Type B pancreatic cell (in vitro differentiated cells): ENCODE measurements around the gene BICD1. TPM values are rescaled to one million over a fixed set of nuclear protein-coding genes. Genes with fewer than 3 reads are reported as not detected.

Experiments
- DNase-seq: peaks from one replicate; pipeline ENCODE4 v3.0.0; 2021; ENCODE audit warnings: mixed read lengths; ENCODE audit not compliant: unreplicated experiment; ENCODE audit errors: extremely low spot score
- H3K27ac Mint-ChIP-seq: 2 replicates; pipeline ENCODE4 v1.8.0; 2021; ENCODE audit warnings: mild to moderate bottlenecking, mixed read lengths
- H3K27me3 Mint-ChIP-seq: 2 replicates; pipeline ENCODE4 v1.8.0; 2021; ENCODE audit warnings: mixed read lengths
- H3K36me3 Mint-ChIP-seq: 2 replicates; pipeline ENCODE4 v1.8.0; 2021; ENCODE audit warnings: mixed read lengths
- H3K4me1 Mint-ChIP-seq: one replicate; pipeline ENCODE4 v1.8.0; 2021; ENCODE audit warnings: mixed read lengths; ENCODE audit not compliant: unreplicated experiment
- H3K4me3 Mint-ChIP-seq: 2 replicates; pipeline ENCODE4 v1.8.0; 2021; ENCODE audit warnings: mild to moderate bottlenecking, mixed read lengths
- H3K9me3 Mint-ChIP-seq: 2 replicates; pipeline ENCODE4 v1.8.0; 2021; ENCODE audit warnings: mixed read lengths
- total RNA-seq: library from RNA; stranded (reverse); gene quantifications from 2 replicates; pipeline ENCODE4 v1.2.1, GENCODE V29; 2021; ENCODE audit warnings: low replicate concordance
- TF ChIP-seq, protein P1 (sequence below): fragments of 200-600 bp; sonication (generic); conservative IDR thresholded peaks from 2 replicates; pipeline ENCODE4 v1.5.0; 2021; ENCODE audit warnings: antibody characterized with exemption, mild to moderate bottlenecking

Gene BICD1
- total RNA-seq, 1 donor from 2014 or later: 37.7 TPM

DNA sequence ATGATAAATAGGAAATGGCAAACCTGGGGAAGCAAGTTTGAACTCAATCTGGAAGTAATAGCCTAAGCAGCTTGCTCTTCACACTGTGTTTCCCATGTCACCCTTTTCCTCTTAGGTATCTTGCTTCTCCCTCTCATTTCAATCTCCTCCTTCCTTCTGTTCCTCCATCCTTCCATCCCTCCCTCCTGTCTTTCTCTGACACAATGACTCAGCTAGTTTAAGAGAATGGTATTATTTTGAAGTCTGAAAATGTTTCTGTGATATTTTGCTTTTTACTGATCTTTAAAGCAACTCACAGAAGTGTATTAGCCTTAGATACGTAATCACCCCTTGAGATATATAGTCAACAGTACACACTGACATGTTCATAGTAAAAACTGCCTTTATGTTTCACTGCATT is 236.8 kb downstream of the BICD1 start:
- Mint-ChIP-seq H3K4me3 (no peak overlapping the region), H3K27me3 (no peaks in the 10 kb centered on the region), H3K4me1 (no peaks in the 10 kb centered on the region), H3K27ac (no peak overlapping the region), H3K36me3 (peaks cover 28% of the 10 kb centered on the region), H3K9me3 (no peaks in the 10 kb centered on the region)
- TF ChIP-seq, protein P1, sequence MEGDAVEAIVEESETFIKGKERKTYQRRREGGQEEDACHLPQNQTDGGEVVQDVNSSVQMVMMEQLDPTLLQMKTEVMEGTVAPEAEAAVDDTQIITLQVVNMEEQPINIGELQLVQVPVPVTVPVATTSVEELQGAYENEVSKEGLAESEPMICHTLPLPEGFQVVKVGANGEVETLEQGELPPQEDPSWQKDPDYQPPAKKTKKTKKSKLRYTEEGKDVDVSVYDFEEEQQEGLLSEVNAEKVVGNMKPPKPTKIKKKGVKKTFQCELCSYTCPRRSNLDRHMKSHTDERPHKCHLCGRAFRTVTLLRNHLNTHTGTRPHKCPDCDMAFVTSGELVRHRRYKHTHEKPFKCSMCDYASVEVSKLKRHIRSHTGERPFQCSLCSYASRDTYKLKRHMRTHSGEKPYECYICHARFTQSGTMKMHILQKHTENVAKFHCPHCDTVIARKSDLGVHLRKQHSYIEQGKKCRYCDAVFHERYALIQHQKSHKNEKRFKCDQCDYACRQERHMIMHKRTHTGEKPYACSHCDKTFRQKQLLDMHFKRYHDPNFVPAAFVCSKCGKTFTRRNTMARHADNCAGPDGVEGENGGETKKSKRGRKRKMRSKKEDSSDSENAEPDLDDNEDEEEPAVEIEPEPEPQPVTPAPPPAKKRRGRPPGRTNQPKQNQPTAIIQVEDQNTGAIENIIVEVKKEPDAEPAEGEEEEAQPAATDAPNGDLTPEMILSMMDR: no peak
- DNase-seq: no peak

DNA sequence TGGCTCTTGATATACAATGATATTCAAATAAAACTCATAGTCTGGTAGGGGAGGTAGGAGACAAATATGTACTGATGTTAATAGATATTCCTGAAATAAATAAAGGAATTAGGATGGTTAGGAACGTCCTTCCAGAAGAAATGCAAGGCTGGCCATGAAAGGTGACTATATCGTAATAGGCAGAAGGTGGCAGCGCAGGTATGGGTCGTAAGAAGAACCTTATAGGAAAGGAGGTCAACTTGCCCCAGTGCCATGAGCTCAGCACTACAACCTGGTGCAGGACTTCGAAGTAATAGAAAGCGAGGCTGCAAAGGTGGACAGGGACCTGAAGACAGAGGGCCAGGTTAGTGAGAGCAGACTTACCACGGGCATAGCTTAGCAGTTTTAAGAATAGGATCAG is 237.4 kb downstream of the BICD1 start:
- TF ChIP-seq, protein P1: no peak
- Mint-ChIP-seq H3K4me3 (no peak overlapping the region), H3K36me3 (peaks cover 26% of the 10 kb centered on the region), H3K27me3 (no peaks in the 10 kb centered on the region), H3K9me3 (no peaks in the 10 kb centered on the region), H3K4me1 (no peaks in the 10 kb centered on the region), H3K27ac (no peak overlapping the region)
- DNase-seq: no peak

DNA sequence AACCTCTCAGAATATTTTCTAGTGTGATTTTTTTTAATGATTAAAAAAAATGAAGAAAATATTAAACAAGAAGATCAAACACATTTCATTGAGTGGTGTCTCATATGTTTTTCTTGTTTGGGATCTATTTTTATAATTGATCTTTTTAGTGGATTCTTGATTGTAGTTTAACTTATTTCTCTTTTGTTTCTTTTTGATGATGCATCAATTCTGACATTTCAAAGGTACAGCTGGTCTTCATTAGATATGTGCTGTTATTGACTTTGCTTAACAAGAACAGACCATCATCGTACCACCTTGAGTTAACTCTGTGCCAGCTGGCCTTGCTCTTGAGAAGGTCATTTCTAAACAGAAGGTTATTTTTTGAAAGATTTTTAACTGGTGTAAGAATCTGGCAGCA is 246.9 kb downstream of the BICD1 start:
- Mint-ChIP-seq H3K27ac (no peak overlapping the region), H3K27me3 (no peaks in the 10 kb centered on the region), H3K4me3 (no peak overlapping the region), H3K9me3 (no peaks in the 10 kb centered on the region), H3K4me1 (no peaks in the 10 kb centered on the region), H3K36me3 (peaks cover 26% of the 10 kb centered on the region)
- DNase-seq: no peak
- TF ChIP-seq, protein P1: no peak

DNA sequence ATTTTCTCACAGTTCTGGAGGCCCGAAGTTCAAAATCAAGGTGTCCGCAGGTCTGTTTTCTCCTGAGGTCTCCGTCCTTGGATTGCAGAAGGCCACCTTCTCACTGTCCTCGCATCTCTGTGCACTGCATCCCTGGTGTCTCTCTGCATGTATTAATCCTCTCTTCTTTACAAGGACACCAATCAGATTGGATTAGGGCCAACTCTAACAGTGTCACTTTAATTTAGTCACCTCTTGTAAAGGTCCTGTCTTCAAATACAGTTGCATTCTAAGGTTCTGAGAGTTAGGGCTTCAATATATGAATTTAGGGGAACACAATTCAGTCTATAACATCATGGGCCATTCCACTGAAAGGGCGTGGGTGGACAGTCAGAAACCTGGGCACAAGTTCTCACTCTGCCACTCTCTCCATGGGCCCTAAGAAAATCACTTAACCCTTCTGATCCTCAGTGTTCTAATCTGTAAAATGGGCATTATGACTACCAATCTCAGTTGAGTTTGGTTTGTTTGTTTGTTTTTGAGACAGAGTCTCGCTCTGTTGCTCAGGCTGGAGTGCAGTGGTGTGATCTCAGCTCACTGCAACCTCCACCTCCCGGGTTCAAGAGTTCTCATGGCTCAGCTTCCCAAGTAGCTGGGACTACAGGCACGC is 251.1 kb downstream of the BICD1 start:
- Mint-ChIP-seq H3K36me3 (peaks cover 17% of the 10 kb centered on the region), H3K9me3 (no peaks in the 10 kb centered on the region), H3K4me1 (no peaks in the 10 kb centered on the region), H3K4me3 (no peak overlapping the region), H3K27ac (no peak overlapping the region), H3K27me3 (no peaks in the 10 kb centered on the region)
- no peak for DNase-seq
- TF ChIP-seq, protein P1: no peak

DNA sequence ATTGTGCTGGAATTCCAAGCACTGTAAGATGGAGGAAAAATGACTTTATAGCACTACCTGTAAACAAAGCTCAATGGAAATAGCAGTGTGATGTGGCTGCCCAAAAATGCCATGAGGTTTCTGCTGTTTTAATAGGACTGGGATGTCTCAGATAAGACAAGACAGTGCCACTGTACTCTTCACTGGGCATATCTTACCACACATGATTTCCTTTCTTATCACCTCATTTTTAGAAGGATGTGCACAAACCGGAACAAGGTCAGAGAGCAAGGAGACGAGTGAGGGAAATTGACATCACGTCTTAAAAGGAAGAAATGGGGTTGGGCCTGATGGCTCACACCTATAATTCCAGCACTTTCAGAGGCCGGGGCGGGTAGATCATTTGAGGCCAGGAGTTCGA is 254.3 kb downstream of the BICD1 start:
- DNase-seq: no peak
- H3K27ac Mint-ChIP-seq: no peak overlapping the region
- no peaks in the 10 kb centered on the region for H3K27me3 Mint-ChIP-seq
- peaks cover 4% of the 10 kb centered on the region for H3K4me1 Mint-ChIP-seq
- peaks cover 14% of the 10 kb centered on the region for H3K36me3 Mint-ChIP-seq
- no peak overlapping the region for H3K4me3 Mint-ChIP-seq
- H3K9me3 Mint-ChIP-seq: no peaks in the 10 kb centered on the region
- TF ChIP-seq, protein P1: no peak
